WERI-Rb-1 (cell line): ENCODE data around the gene CGB2.

Experiments
- DNase-seq: peaks from one replicate; pipeline ENCODE4 v3.0.0-alpha.2; 2020
- H3K27ac ChIP-seq: fragments of 250-450 bp; sonication (Bioruptor Pico); 2 replicates; pipeline ENCODE4 v1.5.1; 2020; ENCODE audit warnings: mild to moderate bottlenecking, moderate library complexity
- H3K27me3 ChIP-seq: fragments of 250-450 bp; sonication (Bioruptor Pico); 2 replicates; pipeline ENCODE4 v1.5.1; 2021; ENCODE audit warnings: mild to moderate bottlenecking, low read depth, moderate library complexity; ENCODE audit not compliant: insufficient read depth, severe bottlenecking
- H3K36me3 ChIP-seq: fragments of 250-450 bp; sonication (Bioruptor Pico); 2 replicates; pipeline ENCODE4 v1.5.1; 2020; ENCODE audit warnings: mild to moderate bottlenecking, moderate library complexity
- H3K4me3 ChIP-seq: 2 replicates; pipeline ENCODE4 v1.5.1; 2011; ENCODE audit warnings: low read depth, mild to moderate bottlenecking, control low read depth, low read length
- H3K9me3 ChIP-seq: fragments of 250-450 bp; sonication (Bioruptor Pico); 2 replicates; pipeline ENCODE4 v1.5.1; 2021; ENCODE audit warnings: mild to moderate bottlenecking, moderate library complexity; ENCODE audit not compliant: severe bottlenecking
- TF ChIP-seq, protein P1 (sequence below): IDR thresholded peaks from 2 replicates; pipeline ENCODE4 v1.5.1; 2011; ENCODE audit warnings: low read depth, mild to moderate bottlenecking, control low read depth, inconsistent platforms, low read length

Gene CGB2

DNA sequence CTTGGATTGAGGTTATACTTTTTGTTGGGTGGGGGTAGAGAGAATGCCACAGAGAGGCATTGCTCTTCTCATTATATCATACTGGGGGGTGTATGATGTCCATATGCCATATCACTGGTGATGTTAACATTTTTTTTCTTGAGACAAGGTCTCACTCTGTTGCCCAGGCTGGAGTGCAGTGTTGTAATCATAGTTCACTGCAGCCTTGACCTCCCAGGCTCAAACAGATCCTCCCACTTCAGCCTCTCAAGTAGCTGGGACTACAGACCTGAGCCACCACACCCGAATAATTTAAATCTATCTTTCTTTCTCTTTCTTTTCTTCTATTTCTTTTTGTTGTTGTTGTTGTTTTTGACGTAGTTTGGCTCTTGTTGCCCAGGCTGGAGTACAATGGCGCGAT lies 48.7 kb downstream of the CGB2 start:
- no peak overlapping the region for H3K27ac ChIP-seq
- no peaks in the 10 kb centered on the region for H3K27me3 ChIP-seq
- TF ChIP-seq, protein P1, sequence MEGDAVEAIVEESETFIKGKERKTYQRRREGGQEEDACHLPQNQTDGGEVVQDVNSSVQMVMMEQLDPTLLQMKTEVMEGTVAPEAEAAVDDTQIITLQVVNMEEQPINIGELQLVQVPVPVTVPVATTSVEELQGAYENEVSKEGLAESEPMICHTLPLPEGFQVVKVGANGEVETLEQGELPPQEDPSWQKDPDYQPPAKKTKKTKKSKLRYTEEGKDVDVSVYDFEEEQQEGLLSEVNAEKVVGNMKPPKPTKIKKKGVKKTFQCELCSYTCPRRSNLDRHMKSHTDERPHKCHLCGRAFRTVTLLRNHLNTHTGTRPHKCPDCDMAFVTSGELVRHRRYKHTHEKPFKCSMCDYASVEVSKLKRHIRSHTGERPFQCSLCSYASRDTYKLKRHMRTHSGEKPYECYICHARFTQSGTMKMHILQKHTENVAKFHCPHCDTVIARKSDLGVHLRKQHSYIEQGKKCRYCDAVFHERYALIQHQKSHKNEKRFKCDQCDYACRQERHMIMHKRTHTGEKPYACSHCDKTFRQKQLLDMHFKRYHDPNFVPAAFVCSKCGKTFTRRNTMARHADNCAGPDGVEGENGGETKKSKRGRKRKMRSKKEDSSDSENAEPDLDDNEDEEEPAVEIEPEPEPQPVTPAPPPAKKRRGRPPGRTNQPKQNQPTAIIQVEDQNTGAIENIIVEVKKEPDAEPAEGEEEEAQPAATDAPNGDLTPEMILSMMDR: no peak
- peaks cover 1% of the 10 kb centered on the region for H3K36me3 ChIP-seq
- no peak overlapping the region for H3K4me3 ChIP-seq
- peaks cover 3% of the 10 kb centered on the region for H3K9me3 ChIP-seq
- no peak for DNase-seq

DNA sequence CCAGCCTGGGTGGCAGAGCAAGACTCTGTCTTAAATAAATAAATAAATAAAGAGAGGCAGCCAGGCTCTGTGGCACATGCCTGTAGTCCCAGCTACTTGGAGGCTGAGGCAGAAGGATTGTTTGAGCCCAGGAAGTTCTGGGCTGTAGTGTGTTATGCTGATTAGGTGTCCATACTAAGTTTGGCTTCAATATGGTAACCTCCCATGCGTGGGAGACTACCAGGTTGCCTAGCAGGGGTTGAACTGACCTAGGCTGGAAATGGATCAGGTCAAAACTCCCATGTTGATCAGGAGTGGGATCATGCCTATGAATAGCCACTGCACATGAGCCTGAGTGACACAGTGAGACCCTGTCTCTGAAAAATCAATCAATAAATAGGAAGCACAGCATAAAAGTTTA lies 49.6 kb downstream of the CGB2 start:
- Histone ChIP-seq H3K27me3 (no peaks in the 10 kb centered on the region), H3K36me3 (peaks cover 10% of the 10 kb centered on the region), H3K4me3 (no peak overlapping the region), H3K27ac (no peak overlapping the region), H3K9me3 (peaks cover 3% of the 10 kb centered on the region)
- DNase-seq: no peak
- TF ChIP-seq, protein P1: no peak
